ENCODE measurements around the gene DIPK2B. TPM values are rescaled to one million over a fixed set of nuclear protein-coding genes. Genes with fewer than 3 reads are reported as not detected.

The DIPK2B gene
- total RNA-seq, 1 donor from 2014 or later, result not detected

DNA sequence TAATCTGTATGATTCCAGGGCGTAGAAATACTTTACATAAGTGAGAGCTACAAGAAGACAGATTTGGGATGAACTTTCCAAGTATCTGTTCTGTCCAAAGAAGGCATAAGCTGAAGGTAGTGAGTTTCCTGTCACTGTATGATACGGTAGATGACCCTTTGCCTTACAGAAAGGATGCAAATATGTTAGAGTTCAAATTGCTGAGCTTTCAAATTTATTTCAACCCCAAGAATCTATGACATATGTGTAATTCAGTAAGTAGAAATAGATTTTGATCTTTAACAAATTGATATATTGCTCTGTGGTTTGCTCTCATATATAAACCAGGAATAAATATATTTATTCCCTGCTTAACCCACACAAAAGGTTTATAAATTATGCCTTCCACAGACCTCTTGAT, 16.5 kb downstream of the DIPK2B start:
- TF ChIP-seq, protein P1, sequence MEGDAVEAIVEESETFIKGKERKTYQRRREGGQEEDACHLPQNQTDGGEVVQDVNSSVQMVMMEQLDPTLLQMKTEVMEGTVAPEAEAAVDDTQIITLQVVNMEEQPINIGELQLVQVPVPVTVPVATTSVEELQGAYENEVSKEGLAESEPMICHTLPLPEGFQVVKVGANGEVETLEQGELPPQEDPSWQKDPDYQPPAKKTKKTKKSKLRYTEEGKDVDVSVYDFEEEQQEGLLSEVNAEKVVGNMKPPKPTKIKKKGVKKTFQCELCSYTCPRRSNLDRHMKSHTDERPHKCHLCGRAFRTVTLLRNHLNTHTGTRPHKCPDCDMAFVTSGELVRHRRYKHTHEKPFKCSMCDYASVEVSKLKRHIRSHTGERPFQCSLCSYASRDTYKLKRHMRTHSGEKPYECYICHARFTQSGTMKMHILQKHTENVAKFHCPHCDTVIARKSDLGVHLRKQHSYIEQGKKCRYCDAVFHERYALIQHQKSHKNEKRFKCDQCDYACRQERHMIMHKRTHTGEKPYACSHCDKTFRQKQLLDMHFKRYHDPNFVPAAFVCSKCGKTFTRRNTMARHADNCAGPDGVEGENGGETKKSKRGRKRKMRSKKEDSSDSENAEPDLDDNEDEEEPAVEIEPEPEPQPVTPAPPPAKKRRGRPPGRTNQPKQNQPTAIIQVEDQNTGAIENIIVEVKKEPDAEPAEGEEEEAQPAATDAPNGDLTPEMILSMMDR (conservative IDR thresholded peaks at IDR 0.05), result no peak
- Mint-ChIP-seq H3K27ac (no peak overlapping the region), H3K9me3 (peaks cover 5% of the 10 kb centered on the region), H3K4me3 (no peak overlapping the region), H3K36me3 (no peaks in the 10 kb centered on the region), H3K27me3 (no peaks in the 10 kb centered on the region), H3K4me1 (ENCODE audit: unreplicated experiment) (no peaks in the 10 kb centered on the region)
- DNase-seq (ENCODE audit: extremely low spot score, unreplicated experiment), result no peak

GRCh38 chrX:45172890-45173289, 27.8 kb downstream of the DIPK2B start:
- H3K27ac Mint-ChIP-seq, result no peak overlapping the region
- H3K4me3 Mint-ChIP-seq, result no peak overlapping the region
- no peaks in the 10 kb centered on the region for H3K27me3 Mint-ChIP-seq
- TF ChIP-seq, protein P1 (conservative IDR thresholded peaks at IDR 0.05), result no peak
- no peaks in the 10 kb centered on the region for H3K9me3 Mint-ChIP-seq
- DNase-seq (ENCODE audit: extremely low spot score, unreplicated experiment), result no peak
- H3K36me3 Mint-ChIP-seq, result no peaks in the 10 kb centered on the region
- H3K4me1 Mint-ChIP-seq (ENCODE audit: unreplicated experiment), result no peaks in the 10 kb centered on the region

GRCh38 chrX:45166781-45167180, 33.9 kb downstream of the DIPK2B start:
- Mint-ChIP-seq H3K4me1 (ENCODE audit: unreplicated experiment) (no peaks in the 10 kb centered on the region), H3K27me3 (no peaks in the 10 kb centered on the region), H3K9me3 (no peaks in the 10 kb centered on the region)

DNA sequence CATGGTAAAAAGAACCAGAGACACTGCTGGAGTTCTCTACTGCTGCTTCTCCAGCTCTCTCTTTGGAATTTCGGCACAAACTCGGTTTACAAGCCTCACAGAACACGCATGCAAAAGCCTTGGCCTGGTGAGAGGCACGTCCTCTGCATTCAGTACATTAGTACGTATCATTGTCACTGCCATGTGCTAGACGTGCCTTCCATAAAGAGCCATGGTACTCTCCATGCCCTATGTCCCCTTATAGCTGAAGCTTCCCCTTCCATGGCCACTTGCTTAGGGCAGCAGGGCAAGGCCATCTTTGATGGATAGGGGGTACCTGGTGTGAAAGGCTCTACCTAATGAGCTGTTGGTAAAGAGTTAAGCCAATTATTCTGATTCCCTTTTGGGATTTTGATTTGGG, 35.0 kb downstream of the DIPK2B start:
- Mint-ChIP-seq H3K36me3 (no peaks in the 10 kb centered on the region), H3K27ac (no peak overlapping the region)

More at GRCh38 chrX:45166781-45167180, 33.9 kb downstream of the DIPK2B start:
- H3K4me3 Mint-ChIP-seq, result no peak overlapping the region
- H3K27ac Mint-ChIP-seq, result no peak overlapping the region
- TF ChIP-seq, protein P1 (conservative IDR thresholded peaks at IDR 0.05), result no peak
- no peak for DNase-seq (ENCODE audit: extremely low spot score, unreplicated experiment)
- no peaks in the 10 kb centered on the region for H3K36me3 Mint-ChIP-seq

GRCh38 chrX:45164995-45165394, 35.7 kb downstream of the DIPK2B start:
- DNase-seq (ENCODE audit: extremely low spot score, unreplicated experiment), result no peak
- Mint-ChIP-seq H3K27me3 (no peaks in the 10 kb centered on the region), H3K27ac (no peak overlapping the region), H3K4me1 (ENCODE audit: unreplicated experiment) (no peaks in the 10 kb centered on the region), H3K36me3 (no peaks in the 10 kb centered on the region), H3K4me3 (no peak overlapping the region), H3K9me3 (no peaks in the 10 kb centered on the region)
- TF ChIP-seq, protein P1 (conservative IDR thresholded peaks at IDR 0.05), result no peak

More for the DNA sequence above, 35.0 kb downstream of the DIPK2B start:
- Mint-ChIP-seq H3K9me3 (no peaks in the 10 kb centered on the region), H3K4me3 (no peak overlapping the region), H3K27me3 (no peaks in the 10 kb centered on the region), H3K4me1 (ENCODE audit: unreplicated experiment) (no peaks in the 10 kb centered on the region)
- no peak for DNase-seq (ENCODE audit: extremely low spot score, unreplicated experiment)
- TF ChIP-seq, protein P1 (conservative IDR thresholded peaks at IDR 0.05), result no peak
